ENCODE results near the gene FNTB. TPM values are rescaled to one million over a fixed set of nuclear protein-coding genes. Genes with fewer than 3 reads are reported as not detected.
"Not testable (repeated sequence)": the region's sequence is repeated elsewhere in the genome, so short reads cannot be mapped to it uniquely, and the experiment has no call there.

Gene FNTB
- total RNA-seq, 2 donors from 2014 or later = 12.1 to 20.7 TPM

DNA sequence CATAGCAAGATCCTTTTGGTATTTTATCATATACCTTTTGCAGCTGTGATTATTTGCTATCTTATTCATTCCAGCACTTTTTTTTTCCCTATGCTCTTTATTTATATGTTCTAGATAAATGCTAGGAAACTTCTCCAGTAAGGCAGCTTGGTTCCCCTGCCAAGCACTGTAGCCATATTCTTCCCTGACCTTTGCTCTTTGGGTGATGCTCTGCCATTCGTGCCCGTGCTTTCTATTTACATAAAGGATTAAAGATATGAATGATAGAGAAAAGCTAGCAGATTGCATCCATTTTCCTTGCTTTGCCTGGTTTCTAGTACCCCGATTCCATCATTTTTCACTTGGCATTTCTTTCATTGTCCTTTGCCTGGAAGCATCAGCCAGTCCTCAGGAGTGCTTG, 42.2 kb downstream of the FNTB start:
- Histone ChIP-seq H3K9me3 (no peaks in the 10 kb centered on the region), H3K36me3 (no peaks in the 10 kb centered on the region), H3K27me3 (no peaks in the 10 kb centered on the region), H3K4me1 (peaks cover 4% of the 10 kb centered on the region), H3K27ac (no peak overlapping the region), H3K4me3 (no peak overlapping the region), H3K9ac (ENCODE audit: low read depth in 2 of 2, low read length in 2 of 2) (no peak overlapping the region)
- intact Hi-C loops (cut with DNase I) = no loop called here
- TF ChIP-seq, protein P1, sequence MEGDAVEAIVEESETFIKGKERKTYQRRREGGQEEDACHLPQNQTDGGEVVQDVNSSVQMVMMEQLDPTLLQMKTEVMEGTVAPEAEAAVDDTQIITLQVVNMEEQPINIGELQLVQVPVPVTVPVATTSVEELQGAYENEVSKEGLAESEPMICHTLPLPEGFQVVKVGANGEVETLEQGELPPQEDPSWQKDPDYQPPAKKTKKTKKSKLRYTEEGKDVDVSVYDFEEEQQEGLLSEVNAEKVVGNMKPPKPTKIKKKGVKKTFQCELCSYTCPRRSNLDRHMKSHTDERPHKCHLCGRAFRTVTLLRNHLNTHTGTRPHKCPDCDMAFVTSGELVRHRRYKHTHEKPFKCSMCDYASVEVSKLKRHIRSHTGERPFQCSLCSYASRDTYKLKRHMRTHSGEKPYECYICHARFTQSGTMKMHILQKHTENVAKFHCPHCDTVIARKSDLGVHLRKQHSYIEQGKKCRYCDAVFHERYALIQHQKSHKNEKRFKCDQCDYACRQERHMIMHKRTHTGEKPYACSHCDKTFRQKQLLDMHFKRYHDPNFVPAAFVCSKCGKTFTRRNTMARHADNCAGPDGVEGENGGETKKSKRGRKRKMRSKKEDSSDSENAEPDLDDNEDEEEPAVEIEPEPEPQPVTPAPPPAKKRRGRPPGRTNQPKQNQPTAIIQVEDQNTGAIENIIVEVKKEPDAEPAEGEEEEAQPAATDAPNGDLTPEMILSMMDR (IDR thresholded peaks at IDR 0.05) = no peak
- DNase-seq = no peak

DNA sequence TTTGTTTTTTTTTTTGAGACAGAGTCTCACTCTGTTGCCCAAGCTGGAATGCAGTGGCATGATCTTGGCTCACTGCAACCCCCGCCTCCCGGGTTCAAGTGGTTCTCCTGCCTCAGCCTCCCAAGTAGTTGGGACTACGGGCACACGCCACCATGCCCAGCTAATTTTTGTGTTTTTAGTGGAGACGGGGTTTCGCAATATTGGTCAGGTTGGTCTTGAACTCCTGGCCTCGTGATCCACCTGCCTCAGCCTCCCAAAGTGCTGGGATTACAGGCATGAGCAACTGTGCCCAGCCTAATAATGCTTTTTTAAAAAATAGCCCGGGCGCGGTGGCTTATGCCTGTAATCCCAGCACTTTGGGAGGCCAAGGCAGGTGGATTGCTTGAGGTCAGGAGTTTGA, 44.6 kb downstream of the FNTB start:
- intact Hi-C loops (cut with DNase I) = not testable (repeated sequence)

DNA sequence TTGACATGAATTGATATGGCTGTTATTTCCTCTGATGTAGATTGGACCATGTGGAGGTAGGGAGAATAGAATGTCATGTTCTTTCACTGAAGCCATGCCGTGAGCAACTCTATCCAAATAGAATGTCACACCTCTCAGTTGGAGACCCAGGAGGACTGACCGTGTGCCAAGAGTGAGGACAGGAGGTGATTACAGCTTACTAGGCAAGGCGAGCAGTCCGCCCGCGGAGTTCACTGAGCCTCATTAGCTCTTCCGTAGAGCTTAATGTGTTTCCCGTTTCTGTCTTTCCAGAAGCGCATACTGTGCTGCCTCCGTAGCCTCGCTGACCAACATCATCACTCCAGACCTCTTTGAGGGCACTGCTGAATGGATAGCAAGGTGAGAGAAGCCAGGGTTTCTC, 45.6 kb downstream of the FNTB start:
- no peak for DNase-seq
- Histone ChIP-seq H3K9me3 (no peaks in the 10 kb centered on the region), H3K27ac (no peak overlapping the region), H3K27me3 (no peaks in the 10 kb centered on the region), H3K4me1 (no peaks in the 10 kb centered on the region), H3K36me3 (no peaks in the 10 kb centered on the region), H3K4me3 (no peak overlapping the region), H3K9ac (ENCODE audit: low read depth in 2 of 2, low read length in 2 of 2) (no peak overlapping the region)
- TF ChIP-seq, protein P1 (IDR thresholded peaks at IDR 0.05) = no peak
- intact Hi-C loops (cut with DNase I) = no loop called here

More for the DNA sequence above, 44.6 kb downstream of the FNTB start:
- not testable (repeated sequence) for H3K9me3 ChIP-seq; H3K27ac ChIP-seq; H3K27me3 ChIP-seq; H3K4me3 ChIP-seq; H3K36me3 ChIP-seq; H3K9ac ChIP-seq (ENCODE audit: low read depth in 2 of 2, low read length in 2 of 2); H3K4me1 ChIP-seq; DNase-seq

DNA sequence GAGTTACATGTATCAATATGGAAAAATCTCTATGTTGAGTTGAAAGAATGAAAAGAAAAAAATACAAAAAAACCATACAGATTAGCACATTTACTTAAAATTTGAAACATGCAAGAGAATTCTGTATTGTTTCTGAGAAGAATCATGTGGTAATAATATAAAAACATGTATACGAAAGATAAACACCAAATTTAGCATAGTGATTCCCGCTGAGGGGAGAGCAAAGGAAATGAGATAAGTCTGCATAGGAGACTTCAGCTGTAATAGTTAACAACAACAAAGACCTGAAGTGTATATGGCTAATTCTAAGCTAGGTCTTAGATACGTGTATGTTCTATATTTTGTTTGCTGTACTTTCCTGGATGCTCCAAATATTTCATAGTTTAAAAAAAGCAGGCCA, 46.5 kb downstream of the FNTB start:
- H3K9me3 ChIP-seq = no peaks in the 10 kb centered on the region
- no peak for DNase-seq
- no peaks in the 10 kb centered on the region for H3K36me3 ChIP-seq
- intact Hi-C loops (cut with DNase I) = no loop called here
- no peak overlapping the region for H3K27ac ChIP-seq
- no peak overlapping the region for H3K9ac ChIP-seq (ENCODE audit: low read depth in 2 of 2, low read length in 2 of 2)
- H3K4me1 ChIP-seq = no peaks in the 10 kb centered on the region
- TF ChIP-seq, protein P1 (IDR thresholded peaks at IDR 0.05) = no peak
- no peak overlapping the region for H3K4me3 ChIP-seq
- no peaks in the 10 kb centered on the region for H3K27me3 ChIP-seq

DNA sequence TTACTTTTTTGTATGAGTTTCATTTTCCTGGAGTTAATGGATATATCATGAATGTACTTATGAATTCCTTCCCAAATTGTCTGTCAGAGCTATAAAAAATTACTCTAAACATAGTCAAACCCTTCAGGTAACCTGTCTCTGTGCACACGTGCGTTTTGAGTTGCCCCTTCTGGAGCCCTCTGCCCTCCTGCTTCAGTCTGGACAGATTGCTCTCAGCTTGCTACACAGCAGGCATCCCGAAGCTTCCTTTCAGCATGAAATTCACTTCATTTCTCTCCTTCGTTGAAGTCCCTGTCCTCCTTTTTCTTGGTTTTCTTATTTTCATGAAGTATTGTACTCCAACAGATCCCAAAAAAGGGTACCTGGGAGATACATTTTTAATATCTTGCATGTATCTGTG, 47.3 kb downstream of the FNTB start:
- H3K9ac ChIP-seq (ENCODE audit: low read depth in 2 of 2, low read length in 2 of 2) = no peak overlapping the region
- DNase-seq = no peak
- no peak overlapping the region for H3K27ac ChIP-seq
- no peaks in the 10 kb centered on the region for H3K36me3 ChIP-seq
- H3K4me3 ChIP-seq = no peak overlapping the region
- TF ChIP-seq, protein P1 (IDR thresholded peaks at IDR 0.05) = no peak
- intact Hi-C loops (cut with DNase I) = no loop called here
- H3K9me3 ChIP-seq = no peaks in the 10 kb centered on the region
- no peaks in the 10 kb centered on the region for H3K4me1 ChIP-seq
- H3K27me3 ChIP-seq = no peaks in the 10 kb centered on the region

DNA sequence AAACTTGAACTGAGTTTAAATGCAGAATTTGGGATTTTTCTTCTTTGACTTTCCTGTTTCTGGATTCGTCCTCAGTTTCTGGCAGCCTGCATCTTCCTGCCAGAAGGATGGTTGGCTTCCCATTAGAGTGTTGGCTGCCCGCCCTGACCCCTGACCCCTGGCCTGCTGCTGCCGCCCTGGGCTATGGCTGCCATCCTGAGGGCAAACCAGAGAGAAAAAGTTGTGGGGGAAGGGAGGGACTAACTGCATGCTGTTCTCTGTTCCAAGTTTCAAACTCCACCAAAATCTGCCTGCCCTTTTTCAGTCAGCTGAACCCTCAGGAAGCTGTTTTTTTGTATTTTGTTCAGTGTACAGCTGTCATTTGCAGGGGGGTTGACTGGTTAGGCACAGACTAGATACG, 48.4 kb downstream of the FNTB start:
- Histone ChIP-seq H3K9ac (ENCODE audit: low read depth in 2 of 2, low read length in 2 of 2) (no peak overlapping the region), H3K36me3 (no peaks in the 10 kb centered on the region), H3K4me1 (no peaks in the 10 kb centered on the region), H3K27ac (no peak overlapping the region), H3K9me3 (no peaks in the 10 kb centered on the region), H3K4me3 (no peak overlapping the region), H3K27me3 (no peaks in the 10 kb centered on the region)
- no peak for DNase-seq
- intact Hi-C loops (cut with DNase I) = no loop called here
- TF ChIP-seq, protein P1 (IDR thresholded peaks at IDR 0.05) = no peak

Data from colonic mucosa (tissue), 4 donors.